DMS153 treated with DMSO at 0.1 percent for 48 hours (cell line): ENCODE results near the gene MCOLN3.

Source experiments
- DNase-seq: peaks from one replicate; lab custom pipeline; 2025; ENCODE audit not compliant: unreplicated experiment; lab: John Stamatoyannopoulos, UW

Gene MCOLN3, protein sequence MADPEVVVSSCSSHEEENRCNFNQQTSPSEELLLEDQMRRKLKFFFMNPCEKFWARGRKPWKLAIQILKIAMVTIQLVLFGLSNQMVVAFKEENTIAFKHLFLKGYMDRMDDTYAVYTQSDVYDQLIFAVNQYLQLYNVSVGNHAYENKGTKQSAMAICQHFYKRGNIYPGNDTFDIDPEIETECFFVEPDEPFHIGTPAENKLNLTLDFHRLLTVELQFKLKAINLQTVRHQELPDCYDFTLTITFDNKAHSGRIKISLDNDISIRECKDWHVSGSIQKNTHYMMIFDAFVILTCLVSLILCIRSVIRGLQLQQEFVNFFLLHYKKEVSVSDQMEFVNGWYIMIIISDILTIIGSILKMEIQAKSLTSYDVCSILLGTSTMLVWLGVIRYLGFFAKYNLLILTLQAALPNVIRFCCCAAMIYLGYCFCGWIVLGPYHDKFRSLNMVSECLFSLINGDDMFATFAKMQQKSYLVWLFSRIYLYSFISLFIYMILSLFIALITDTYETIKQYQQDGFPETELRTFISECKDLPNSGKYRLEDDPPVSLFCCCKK

DNA sequence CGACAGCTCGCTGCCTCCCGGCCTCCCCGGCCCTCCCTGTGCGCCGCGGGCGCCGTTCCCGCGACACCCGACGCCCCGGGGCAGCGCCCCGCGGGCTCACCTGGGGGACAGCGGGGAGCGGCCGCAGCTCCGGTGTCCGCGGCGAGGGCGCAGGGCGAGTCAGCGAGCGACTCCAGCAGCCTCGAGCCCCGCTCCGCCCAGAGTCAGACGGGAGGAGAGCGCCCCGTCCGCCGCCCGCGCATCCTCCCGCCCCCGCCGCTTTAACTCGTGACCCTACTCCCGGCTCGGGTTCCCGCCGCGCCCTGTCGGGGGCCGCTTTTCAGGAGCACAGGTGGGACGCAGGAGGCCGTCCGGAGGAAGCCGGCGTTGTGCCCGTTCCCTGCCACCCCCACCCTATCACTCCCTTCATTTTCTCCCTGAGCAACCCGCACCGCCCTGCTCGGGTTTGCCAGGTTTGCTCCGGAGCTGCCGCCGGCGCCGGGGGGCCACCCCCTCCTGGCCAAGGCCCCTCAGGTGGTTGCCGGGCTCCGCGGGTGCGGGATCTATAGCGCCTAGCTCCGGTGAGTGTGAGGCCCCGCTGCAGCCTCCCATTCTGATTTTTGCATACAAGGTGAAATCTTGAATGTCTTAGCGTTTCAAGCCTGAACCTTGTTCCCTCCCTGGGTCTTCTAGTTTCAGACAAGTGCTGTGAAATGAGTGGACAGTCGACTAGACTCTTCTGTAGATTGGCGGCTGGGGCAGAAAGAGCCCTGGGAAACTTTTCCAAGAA is at the start of gene MCOLN3:
Gene MCOLN3 (minus strand): TSS at position 205 of the 769 bp plus-strand sequence. CDS start 3,140 bp downstream, outside the sequence.
- DNase-seq, result no peak

DNA sequence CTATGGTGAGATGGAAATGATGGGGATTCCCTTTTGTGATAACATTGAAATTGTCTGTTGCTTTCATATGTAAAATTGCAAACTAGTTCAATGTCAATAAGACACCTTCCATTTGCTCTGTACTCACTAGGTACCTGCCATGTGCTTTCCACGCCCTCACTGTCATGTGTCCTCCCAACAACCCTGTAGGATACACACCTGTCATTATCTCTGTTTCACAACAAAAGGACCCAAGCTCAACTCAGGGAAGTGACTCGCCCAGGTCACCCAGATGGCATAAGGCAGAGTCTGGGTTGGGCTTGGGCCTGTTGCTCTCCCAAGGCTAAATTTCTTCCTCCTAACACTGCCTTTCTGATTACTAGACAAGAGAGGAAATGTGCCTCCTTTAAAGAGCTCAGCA is 45.3 kb upstream of the MCOLN3 start:
- DNase-seq, result no peak

DNA sequence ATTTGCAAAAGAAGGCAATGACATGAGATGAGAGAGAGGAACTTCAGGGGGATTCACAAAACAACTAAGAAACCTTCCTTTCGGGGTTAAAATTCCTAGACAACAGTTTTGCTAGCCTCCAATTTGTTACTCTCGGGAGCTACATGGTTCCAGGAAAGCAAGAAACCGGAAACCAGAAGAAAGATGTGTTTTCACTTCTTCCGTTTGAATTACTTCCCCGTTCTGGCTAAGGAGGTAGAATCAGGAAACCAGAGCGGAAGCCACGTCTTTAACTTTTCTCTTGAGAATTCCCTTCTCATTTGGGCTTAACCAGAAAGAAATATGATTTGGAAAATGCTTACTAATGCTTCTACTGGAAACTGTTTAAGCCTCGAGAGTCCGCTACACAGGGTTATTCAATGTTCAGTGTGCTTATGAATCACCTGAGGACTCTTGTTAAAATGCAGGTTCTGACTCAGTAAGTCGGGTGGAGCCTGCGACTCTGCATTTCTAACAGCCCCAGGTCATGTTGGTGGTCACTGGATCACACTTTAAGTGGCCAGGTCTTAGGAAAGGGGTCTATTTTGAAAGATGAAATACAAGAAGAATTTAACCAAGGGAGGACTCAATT is 43.5 kb upstream of the MCOLN3 start:
- no peak for DNase-seq

DNA sequence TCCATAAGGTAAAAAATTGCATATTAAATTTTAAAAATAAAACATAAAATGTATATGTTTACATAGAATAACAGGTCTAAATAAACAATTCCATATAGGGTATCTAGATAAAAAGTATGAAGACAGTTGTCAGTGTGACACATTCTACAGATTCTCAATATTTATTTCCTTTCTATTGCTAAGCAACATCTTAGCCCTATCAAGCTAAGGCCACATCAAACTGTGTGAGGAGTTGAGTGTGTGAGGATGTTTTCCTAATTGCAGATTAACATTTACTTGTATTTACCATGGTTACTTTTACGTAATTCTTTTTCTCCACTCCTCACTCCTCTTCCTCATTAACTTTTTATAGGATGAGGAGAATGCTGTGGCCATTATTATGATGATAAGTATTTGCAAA is 41.9 kb upstream of the MCOLN3 start:
- no peak for DNase-seq

DNA sequence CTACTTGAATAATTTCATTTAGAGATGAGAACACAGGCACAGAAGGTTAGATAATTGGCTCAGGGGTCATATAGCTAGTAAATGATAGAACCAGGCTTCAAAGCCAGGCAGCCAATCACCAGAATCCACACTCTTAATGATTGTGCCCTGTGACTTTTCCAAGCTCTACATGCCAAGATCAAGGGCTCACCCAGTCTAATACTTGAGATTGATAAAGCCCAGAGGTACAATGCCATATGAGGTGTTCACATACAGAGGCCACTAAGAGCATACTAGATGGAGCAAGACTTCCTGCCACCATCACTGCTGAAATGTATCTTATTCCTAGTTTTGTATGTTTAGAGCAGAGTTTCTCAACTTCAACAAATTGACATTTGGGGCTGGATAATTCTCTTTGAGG is 40.9 kb upstream of the MCOLN3 start:
- no peak for DNase-seq

DNA sequence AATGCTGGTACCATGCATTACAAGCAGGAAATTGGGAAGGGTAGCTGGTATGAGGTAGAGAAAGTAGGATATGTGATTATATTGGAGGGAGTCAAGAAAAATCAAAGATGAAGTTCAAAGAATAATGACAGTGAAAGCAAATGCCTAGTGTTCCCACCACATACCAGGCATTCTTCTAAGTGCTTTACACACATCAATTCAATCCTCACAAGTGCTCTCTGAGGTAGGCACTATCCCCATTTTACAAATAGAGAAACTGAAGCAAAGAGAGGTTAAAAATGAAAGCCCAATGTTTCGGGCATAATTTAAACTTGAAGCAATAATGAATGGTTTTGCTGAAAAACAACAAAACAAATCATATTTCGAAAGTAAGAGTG is 40.1 kb upstream of the MCOLN3 start:
- DNase-seq, result no peak

DNA sequence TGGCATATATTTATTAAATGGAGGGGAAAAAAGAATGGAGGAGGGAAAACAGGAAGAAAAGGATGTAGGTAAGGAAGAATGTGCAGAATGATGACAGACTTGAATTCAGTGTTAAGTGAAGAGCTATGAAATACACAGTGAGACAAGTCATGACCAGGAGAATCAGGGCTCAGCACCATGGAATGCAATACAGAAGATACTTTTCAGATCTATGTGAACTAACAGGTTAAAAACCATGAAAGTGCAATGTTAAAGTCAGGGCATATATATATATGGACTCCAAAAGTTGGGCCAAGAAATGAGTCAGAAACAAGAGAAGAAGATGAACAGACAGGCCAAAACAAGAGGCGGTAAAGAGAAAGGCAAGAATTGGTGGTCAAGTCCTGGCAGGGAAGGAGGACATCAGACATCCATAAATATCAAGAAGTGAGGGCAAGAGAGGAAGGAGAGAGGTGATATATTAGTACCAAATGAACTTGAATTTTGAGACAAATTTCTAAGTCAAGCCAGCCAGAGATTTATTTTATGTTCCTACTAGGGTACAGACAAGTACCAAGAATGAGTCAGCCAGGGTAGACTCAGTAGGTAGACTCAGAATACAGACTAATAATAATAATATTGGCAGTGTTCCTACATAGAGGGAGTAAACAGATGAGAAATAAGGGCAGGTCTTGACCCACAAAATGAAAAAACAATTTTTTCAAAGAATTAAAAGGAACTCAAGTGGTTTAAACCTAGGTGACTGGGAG is 39.5 kb upstream of the MCOLN3 start:
- no peak for DNase-seq

DNA sequence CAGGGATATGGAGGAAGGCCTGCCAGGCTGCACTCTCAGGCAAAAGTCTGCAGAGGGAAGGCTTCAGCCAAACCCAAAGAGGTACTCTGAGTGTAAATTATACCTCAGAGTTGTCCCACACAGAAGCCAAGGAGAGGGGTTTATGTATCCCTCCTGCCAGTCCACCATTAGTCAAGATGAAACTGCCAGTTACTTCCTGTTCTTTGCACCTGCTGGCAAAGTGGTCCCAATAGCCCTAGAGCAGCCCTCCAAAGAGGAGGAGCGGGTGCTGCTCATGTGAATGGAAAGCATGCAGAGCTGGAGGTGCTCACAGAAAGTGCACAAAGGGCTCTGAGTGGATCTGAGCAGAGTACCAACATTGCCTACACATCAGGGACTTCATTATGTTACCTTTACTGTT is 37.1 kb upstream of the MCOLN3 start:
- no peak for DNase-seq

DNA sequence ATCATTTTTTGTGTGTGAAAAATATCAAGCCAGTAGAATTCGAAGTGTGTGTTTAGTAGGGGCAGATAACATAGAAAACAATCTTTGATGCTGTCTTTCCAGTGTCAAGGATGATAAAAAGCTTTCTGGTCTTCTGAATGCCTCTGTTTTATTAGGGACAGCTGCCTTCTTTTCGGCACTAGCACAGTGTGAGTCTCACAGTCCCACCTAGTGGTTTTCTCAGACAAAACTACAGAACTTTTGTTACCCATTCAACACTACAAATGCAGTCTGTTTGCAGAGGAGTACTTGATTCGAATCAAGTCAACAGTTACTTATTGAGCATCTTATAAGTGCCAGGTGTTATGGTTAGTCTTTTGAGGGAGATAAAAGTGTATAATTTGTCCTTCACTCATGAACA is 30.6 kb upstream of the MCOLN3 start:
- DNase-seq, result no peak

DNA sequence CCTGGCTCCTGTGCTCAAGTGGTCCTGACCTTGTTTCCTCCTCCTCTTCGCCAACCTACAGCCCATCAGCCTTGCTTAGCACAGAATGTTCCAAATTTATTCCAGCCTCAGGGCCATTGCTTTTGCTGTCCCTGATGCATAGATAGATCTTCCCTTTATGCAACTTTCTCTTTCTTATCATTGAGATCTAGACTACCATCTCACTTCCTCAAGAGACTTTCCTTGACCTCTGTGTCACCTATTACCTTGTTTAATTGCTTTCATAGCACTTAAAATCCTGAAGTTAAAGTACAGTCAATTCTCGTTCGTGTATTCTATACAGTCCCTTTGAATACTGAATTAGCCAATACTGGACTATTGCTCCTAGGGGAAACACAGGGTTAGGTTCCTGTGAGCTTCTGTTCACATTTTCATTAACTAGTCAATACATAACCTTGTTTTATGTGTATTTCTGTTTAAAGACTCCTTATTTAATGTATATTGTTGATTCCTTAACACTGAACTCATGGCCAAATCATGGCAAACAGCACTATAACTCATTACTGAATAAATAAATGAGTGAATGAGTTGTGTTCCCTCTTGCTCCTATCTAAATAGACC is 26.2 kb upstream of the MCOLN3 start:
- no peak for DNase-seq

DNA sequence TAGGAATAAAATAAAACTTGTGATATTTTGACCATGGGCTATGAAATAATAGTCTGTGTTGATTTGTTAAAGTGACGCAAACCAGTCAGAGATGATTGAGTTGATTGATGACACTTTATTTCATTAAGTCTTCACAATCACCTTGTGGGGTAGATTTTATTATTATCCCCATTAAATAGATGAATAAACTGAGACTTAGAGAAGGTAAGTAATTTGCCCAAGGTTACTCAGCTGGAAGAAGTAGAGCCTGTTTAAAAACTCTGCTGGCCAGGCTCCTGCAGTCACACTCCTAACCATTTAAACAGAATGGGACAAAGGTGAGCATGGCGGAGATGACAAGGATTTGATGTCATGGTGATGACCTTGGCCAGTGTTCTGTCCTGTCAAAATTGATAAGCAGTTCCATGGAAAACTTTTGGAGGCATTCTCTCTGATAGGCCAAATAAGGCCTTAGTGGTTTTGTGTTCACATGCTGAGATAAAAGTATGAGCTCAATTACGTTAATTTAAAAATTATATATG is 22.7 kb upstream of the MCOLN3 start:
- no peak for DNase-seq

DNA sequence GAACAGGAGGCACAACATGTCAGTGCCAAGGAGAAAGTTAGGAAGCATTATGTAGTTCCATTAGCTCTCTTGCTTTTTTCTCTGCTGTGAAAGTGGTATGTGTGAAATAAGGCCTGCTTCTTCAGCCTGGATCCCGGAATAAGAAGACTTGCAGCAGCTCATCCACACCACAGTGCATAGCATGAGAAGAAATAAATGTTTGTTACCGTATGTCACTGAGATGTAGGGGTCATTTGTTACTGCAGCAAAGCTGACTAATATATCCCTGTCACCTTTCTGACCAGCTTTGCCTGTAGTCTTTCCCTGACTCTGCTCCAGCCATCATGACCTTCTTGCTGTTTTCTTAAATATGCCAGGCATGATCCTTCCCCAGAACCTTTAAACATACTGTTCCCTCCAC is 20.5 kb upstream of the MCOLN3 start:
- DNase-seq, result no peak

DNA sequence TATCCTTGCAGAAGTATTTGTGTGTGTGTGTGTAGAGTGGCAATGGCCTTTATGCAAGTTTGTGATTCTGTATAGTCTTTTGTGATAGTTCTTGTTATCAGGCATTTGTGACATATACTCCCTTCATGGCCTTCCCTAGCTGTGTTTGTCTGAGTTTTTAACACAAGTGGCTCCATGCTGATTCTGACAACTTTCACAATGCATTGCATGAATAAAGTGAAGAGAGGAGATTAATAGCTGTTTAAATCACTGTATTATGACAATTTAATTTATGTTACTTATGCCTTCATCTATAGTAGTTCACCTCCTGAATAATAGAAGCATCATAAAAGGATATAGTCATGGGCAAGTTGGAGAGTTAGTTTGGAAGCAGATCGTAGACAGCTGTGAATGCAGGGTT is 17.2 kb upstream of the MCOLN3 start:
- DNase-seq, result no peak

DNA sequence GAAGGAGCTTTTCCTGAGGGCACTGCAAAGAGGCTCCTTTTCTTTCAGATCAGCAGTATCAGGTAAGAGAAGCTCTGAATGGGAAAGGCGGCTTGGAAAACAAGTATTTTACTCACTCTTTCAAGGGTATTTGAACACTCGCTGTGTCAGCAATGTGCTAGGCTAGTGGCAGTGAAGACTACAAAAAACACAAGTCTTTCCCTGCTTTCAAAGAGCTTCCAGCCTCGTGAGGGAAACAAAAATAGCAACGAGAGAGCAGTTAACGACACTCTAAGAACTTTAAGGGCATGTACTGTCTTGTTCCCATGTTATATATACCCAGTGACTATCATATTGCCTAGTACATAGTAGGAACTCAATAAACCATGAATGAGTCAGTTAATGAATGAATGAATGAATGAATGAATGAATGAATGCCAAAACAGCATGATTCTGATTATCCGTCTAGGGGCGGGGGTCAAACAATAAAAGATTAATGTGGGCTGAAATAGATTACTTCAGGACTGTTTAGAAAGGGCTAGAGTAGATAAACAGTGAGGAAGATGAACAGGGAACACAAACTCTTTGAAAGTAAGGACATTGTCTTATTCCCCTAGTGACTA is 14.2 kb upstream of the MCOLN3 start:
- DNase-seq, result no peak

DNA sequence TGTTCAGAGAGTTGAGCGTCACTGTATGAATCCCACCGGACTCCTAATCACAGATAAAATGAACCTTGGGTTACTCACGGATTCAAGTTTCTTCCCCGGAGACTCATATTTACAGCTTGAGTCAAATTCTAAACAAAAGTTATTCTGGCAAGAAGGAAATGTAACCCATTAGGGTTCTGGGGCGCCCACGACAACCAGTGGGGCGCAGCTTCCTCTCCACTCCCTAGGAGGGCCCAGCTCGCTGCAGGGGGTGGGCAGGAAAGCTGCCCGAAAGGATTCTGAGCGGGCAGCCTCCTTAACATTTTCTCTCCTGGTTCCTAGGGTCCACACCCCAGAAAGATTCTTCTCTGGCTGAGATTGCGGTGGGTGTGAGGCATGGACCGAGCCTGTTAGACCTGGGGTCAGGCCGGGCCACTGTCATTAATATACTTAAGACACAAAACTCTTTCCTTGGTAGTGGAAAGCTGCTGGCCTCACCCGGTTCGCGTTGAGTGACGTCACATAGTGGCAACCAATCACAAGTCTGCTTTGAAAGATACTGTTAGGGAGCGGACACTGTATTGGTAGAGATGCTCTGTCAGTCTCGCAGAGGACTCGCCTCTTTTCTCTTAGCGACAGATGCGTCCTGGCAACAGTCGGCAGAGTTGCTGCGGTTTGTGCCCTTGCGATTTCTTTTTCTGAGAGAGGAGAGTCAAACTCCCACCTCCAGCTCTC is 13.6 kb upstream of the MCOLN3 start:
- peak; percentile 94 for DNase-seq

DNA sequence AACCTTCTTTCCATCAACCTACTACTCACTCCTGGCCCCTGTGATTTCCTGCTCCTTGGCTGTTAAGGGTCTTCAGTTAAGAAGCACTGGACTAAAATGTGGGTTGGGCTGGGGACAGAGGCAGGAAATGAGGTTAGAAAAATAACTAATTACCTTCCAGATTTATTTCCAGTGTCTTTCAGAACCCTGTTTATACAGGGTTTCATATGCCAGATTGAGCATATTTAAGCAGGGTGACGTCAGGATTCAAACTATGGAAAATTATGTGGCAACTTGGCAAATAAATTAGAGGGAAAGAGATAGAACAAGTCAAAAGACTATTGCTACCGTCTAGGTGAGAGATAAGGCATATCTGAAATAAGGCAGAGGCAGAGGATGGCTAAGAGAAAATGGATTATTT is 11.7 kb upstream of the MCOLN3 start:
- no peak for DNase-seq

DNA sequence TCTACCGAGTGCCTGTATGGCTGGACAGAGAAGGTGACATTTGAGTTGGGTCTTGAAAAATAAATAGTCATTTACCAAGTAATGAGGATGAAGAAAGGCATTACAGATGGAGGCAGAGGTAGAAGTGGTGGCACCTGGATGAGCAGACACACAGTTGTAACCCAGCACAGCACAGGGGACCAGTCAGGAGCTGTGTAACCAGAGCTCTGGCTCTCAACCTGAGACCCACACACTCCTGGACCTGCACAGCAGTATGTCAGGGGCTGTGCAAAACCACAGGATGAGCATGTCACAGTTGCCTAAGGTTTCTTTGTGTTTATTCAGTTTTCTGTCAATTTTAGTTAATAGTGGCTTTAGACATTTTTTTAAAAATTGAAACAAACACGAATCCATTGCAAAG is 11.3 kb upstream of the MCOLN3 start:
- no peak for DNase-seq

DNA sequence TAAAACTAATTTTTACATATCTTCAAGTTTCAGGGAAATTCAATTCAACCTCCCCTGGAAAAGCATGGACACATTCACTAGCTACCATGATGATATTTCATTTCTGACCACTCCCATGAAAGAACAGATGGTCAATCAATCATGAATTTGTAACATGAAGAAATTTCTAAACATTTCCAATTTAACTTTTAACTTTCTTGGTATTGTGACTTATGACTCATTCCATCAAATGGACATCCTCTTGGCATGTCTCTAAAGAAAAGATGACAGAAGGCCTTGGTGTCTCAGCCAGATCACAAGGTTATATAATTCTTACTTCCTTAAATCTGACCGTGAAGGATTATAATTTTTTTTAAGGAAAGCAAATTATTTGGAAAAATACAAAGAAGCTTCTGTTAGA is 10.5 kb upstream of the MCOLN3 start:
- DNase-seq, result no peak

DNA sequence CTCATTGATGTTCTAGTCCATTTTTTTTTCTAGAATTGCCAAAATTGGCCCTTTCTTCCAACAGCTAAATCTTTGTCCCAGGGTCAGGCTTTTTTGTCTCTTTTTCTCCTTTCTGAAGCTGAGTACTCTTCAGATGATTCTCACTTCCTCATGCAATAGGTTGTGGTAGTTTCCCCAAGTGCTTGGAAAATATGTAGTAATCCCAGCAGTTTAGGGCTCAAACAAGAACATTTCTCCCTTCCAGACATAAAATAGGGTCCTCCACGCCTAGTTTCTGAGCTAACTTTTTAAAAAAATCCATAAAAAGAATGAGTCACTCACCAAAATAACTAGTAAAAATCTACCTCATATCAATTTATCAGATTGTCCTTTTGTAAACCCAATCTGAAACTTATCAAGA is 10.0 kb upstream of the MCOLN3 start:
- DNase-seq, result no peak
